OCI-LY3 (cell line): ENCODE data around the gene PLGRKT.
"Not testable (repeated sequence)": the region's sequence is repeated elsewhere in the genome, so short reads cannot be mapped to it uniquely, and the experiment has no call there.

Experiments used
- H2AFZ ChIP-seq: fragments of 200-600, 300-600 bp; shearing (Covaris generic); 2 replicates; pipeline ENCODE4 v1.6.0; 2014; ENCODE audit warnings: antibody characterized with exemption, low read depth, low read length
- H3K27ac ChIP-seq: fragments of 200-600, 300-600 bp; sonication (generic); 2 replicates; pipeline ENCODE4 v1.5.1; 2014; ENCODE audit warnings: mild to moderate bottlenecking, low read length, moderate library complexity, mixed read lengths
- H3K27me3 ChIP-seq: fragments of 200-600, 300-600 bp; sonication (generic); 2 replicates; pipeline ENCODE4 v1.6.1; 2014; ENCODE audit warnings: low read depth, low read length, mixed read lengths
- H3K36me3 ChIP-seq: fragments of 200-600, 300-600 bp; sonication (generic); replicated peaks from 2 replicates; pipeline ENCODE3; 2014; ENCODE audit warnings: low read depth, low read length, mixed read lengths
- H3K4me1 ChIP-seq: fragments of 300-600, 200-600 bp; sonication (generic); 2 replicates; pipeline ENCODE4 v1.6.1; 2014; ENCODE audit warnings: low read length, mixed read lengths
- H3K4me2 ChIP-seq: fragments of 200-600, 300-600 bp; sonication (generic); 2 replicates; pipeline ENCODE4 v1.6.1; 2014; ENCODE audit warnings: low read length, mixed read lengths
- H3K4me3 ChIP-seq: fragments of 300-600, 200-600 bp; sonication (generic); 2 replicates; pipeline ENCODE4 v1.5.1; 2014; ENCODE audit warnings: antibody characterized with exemption, mild to moderate bottlenecking, low read length, moderate library complexity
- H3K79me2 ChIP-seq: fragments of 300-600, 200-600 bp; shearing (Covaris generic); 2 replicates; pipeline ENCODE4 v1.6.1; 2014; ENCODE audit warnings: mild to moderate bottlenecking, low read length, mixed read lengths
- H3K9ac ChIP-seq: fragments of 300-600, 200-600 bp; shearing (Covaris generic); 2 replicates; pipeline ENCODE4 v1.6.0; 2014; ENCODE audit warnings: mild to moderate bottlenecking, low read length, moderate library complexity
- H3K9me3 ChIP-seq: fragments of 200-600, 300-600 bp; shearing (Covaris generic); 2 replicates; pipeline ENCODE4 v1.6.1; 2014; ENCODE audit warnings: low read length, mixed read lengths; ENCODE audit not compliant: insufficient read depth
- H4K20me1 ChIP-seq: fragments of 200-600, 300-600 bp; sonication (generic); 2 replicates; pipeline ENCODE4 v1.6.1; 2016; ENCODE audit warnings: low read length, mixed read lengths; ENCODE audit not compliant: insufficient read depth
- EZH2phosphoT487 ChIP-seq: fragments of 200-600 bp; shearing (Covaris generic); IDR thresholded peaks from 2 replicates; pipeline ENCODE4 v1.6.1; 2018; ENCODE audit warnings: antibody characterized with exemption, mixed run types, low read depth
- TF ChIP-seq, protein P1 (sequence below): fragments of 200-600, 300-600 bp; sonication (generic); IDR thresholded peaks from 2 replicates; pipeline ENCODE4 v1.5.1; 2014; ENCODE audit warnings: antibody characterized with exemption, low read length, low read depth

The PLGRKT gene

DNA sequence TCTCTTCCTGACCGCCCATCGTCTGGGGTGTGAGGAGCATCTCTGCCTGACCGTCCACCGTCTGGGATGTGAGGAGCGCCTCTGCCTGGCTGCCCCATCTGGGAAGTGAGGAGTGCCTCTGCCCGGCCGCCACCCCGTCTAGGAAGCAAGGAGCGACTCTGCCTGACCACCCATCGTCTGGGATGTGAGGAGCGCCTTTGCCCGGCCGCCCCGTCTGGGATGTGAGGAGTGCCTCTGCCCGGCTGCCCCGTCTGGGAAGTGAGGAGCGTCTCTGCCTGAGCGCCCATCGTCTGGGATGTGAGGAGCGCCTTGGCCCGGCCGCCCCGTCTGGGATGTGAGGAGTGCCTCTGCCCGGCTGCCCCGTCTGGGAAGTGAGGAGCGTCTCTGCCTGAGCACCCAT lies 4.4 kb downstream of the PLGRKT start:
- Histone ChIP-seq H3K79me2 (peaks cover 11% of the 10 kb centered on the region), H3K36me3 (peaks cover 31% of the 10 kb centered on the region)
- not testable (repeated sequence) for H3K4me2 ChIP-seq, H2AFZ ChIP-seq, H3K9me3 ChIP-seq, H3K27ac ChIP-seq, H3K27me3 ChIP-seq, H4K20me1 ChIP-seq, H3K4me3 ChIP-seq, H3K4me1 ChIP-seq, H3K9ac ChIP-seq

GRCh38 chr9:5432890-5433289 lies 4.8 kb downstream of the PLGRKT start:
- H3K4me1 ChIP-seq, H3K27ac ChIP-seq, H3K9ac ChIP-seq, H3K27me3 ChIP-seq, H3K4me2 ChIP-seq, H2AFZ ChIP-seq, H3K4me3 ChIP-seq, H4K20me1 ChIP-seq, H3K9me3 ChIP-seq: not testable (repeated sequence)
- Histone ChIP-seq H3K36me3 (peaks cover 31% of the 10 kb centered on the region), H3K79me2 (peaks cover 11% of the 10 kb centered on the region)

DNA sequence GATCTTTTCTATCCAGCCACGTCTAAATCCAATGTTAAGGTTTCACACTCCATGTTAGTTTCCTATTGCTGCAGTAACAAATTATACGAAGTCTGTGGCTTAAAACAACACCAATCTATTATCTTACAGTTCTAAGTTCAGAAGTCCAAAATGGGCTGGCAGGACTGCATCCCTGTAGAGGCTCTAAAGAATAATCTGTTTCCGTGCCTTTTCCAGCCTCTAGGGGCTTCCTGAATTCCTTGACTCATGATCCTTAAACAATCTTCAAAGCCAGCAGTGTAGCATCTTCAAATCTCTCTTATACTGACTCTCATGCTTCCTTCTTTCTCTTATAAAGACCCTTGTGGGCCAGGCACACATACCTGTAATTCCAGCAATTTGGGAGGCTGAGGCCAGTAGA lies 6.8 kb downstream of the PLGRKT start:
- Histone ChIP-seq H3K9me3 (no peaks in the 10 kb centered on the region), H3K36me3 (peaks cover 23% of the 10 kb centered on the region), H3K4me2 (no peak overlapping the region), H3K27ac (no peak overlapping the region), H3K9ac (no peak overlapping the region), H3K4me3 (no peak overlapping the region), H3K4me1 (no peaks in the 10 kb centered on the region), H4K20me1 (no peaks in the 10 kb centered on the region), H2AFZ (no peak overlapping the region), H3K79me2 (no peaks in the 10 kb centered on the region), H3K27me3 (no peaks in the 10 kb centered on the region)
- TF ChIP-seq, protein P1, sequence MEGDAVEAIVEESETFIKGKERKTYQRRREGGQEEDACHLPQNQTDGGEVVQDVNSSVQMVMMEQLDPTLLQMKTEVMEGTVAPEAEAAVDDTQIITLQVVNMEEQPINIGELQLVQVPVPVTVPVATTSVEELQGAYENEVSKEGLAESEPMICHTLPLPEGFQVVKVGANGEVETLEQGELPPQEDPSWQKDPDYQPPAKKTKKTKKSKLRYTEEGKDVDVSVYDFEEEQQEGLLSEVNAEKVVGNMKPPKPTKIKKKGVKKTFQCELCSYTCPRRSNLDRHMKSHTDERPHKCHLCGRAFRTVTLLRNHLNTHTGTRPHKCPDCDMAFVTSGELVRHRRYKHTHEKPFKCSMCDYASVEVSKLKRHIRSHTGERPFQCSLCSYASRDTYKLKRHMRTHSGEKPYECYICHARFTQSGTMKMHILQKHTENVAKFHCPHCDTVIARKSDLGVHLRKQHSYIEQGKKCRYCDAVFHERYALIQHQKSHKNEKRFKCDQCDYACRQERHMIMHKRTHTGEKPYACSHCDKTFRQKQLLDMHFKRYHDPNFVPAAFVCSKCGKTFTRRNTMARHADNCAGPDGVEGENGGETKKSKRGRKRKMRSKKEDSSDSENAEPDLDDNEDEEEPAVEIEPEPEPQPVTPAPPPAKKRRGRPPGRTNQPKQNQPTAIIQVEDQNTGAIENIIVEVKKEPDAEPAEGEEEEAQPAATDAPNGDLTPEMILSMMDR: no peak
- no peak for TF ChIP-seq EZH2phosphoT487

DNA sequence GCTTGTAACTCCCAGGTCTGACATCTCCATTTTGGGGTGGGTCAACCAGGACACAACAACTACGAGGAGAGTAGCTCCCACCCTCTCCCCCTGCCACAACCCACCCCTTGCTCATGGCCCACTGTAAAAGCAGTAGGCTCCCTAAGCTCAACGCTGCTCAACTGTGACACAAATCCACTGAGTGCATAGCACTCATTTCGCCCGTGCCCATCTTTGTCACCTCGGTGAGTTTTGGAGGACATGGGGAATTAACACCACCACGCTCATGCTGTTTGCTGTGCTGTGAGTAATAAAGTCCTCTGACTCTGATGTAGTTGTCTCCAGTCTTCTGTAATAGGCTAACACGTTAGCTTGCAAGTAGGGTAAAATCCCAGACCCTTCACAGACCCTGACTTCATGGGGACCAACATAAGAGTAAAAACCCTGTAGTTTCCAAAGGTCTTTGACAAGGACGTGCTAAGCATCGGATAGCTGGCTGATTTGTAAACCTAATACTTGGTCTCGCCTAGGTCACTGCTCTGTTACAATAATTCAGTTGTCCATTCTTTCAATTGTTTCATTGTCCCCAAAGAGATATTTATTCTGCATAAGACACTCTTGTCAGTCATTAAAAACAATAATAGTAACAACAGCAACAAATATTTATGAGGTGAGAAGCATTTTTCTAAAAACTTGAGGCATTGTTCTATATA lies 7.7 kb downstream of the PLGRKT start:
- Histone ChIP-seq H3K4me2 (no peak overlapping the region), H4K20me1 (no peaks in the 10 kb centered on the region), H2AFZ (no peak overlapping the region), H3K9me3 (no peaks in the 10 kb centered on the region), H3K9ac (no peak overlapping the region), H3K36me3 (peaks cover 16% of the 10 kb centered on the region), H3K4me1 (no peaks in the 10 kb centered on the region), H3K27ac (no peak overlapping the region), H3K4me3 (no peak overlapping the region), H3K27me3 (no peaks in the 10 kb centered on the region), H3K79me2 (no peaks in the 10 kb centered on the region)
- TF ChIP-seq, protein P1: no peak
- TF ChIP-seq EZH2phosphoT487: no peak

- no peak overlapping the region for H3K4me2 ChIP-seq
- H3K27ac ChIP-seq: no peak overlapping the region
Measured at GRCh38 chr9:5428794-5429528, 8.8 kb downstream of the PLGRKT start.

More at GRCh38 chr9:5428794-5429528, 8.8 kb downstream of the PLGRKT start:
- no peaks in the 10 kb centered on the region for H3K4me1 ChIP-seq
- H3K27me3 ChIP-seq: no peaks in the 10 kb centered on the region
- H3K4me3 ChIP-seq: no peak overlapping the region
- H3K9me3 ChIP-seq: no peaks in the 10 kb centered on the region
- no peaks in the 10 kb centered on the region for H4K20me1 ChIP-seq
- no peak overlapping the region for H3K9ac ChIP-seq
- no peaks in the 10 kb centered on the region for H3K79me2 ChIP-seq
- peaks cover 16% of the 10 kb centered on the region for H3K36me3 ChIP-seq
- TF ChIP-seq, protein P1: peak; percentile 11; the same call in 1 of the 2 replicates
- TF ChIP-seq EZH2phosphoT487: no peak
- no peak overlapping the region for H2AFZ ChIP-seq
